ENCODE results near the gene NUDT5. TPM values are rescaled to one million over a fixed set of nuclear protein-coding genes. Genes with fewer than 3 reads are reported as not detected.

The NUDT5 gene
- polyA plus RNA-seq, 1 donor from 2014 or later: 44.2 TPM

- Histone ChIP-seq H3K9me2 (ENCODE audit: insufficient read depth, low read length) (no peaks in the 10 kb centered on the region), H3K79me2 (replicated peaks; ENCODE audit: insufficient read depth, low read length) (peaks cover 5% of the 10 kb centered on the region)
- TF ChIP-seq EP300 (conservative IDR thresholded peaks at IDR 0.05; ENCODE audit: poor library complexity, severe bottlenecking) (no peak), TAF1 (IDR thresholded peaks at IDR 0.05; ENCODE audit: low read depth) (no peak), CTCF (IDR thresholded peaks at IDR 0.05; ENCODE audit: poor library complexity, severe bottlenecking) (no peak), POLR2AphosphoS5 (IDR thresholded peaks at IDR 0.05) (no peak), REST (IDR thresholded peaks at IDR 0.05; ENCODE audit: borderline replicate concordance) (no peak), MXI1 (conservative IDR thresholded peaks at IDR 0.05; ENCODE audit: poor library complexity, severe bottlenecking) (no peak), SMC3 (conservative IDR thresholded peaks at IDR 0.05; ENCODE audit: poor library complexity) (no peak)
Measured at GRCh38 chr10:12188656-12189055, 7.0 kb downstream of the NUDT5 start.

GRCh38 chr10:12187321-12187905, 8.3 kb downstream of the NUDT5 start:
- Histone ChIP-seq H3K9me3 (ENCODE audit: low read length) (no peaks in the 10 kb centered on the region), H3F3A (ENCODE audit: insufficient read depth, low read length, poor library complexity, severe bottlenecking) (no peaks in the 10 kb centered on the region), H3K4me2 (ENCODE audit: low read length) (no peak overlapping the region), H3K9me2 (ENCODE audit: insufficient read depth, low read length) (no peaks in the 10 kb centered on the region), H3K36me3 (ENCODE audit: insufficient read depth, low read length) (no peaks in the 10 kb centered on the region), H3K79me2 (replicated peaks; ENCODE audit: insufficient read depth, low read length) (no peaks in the 10 kb centered on the region), H4K20me1 (ENCODE audit: insufficient read depth) (no peaks in the 10 kb centered on the region), H3K27ac (ENCODE audit: low read length) (no peak overlapping the region), H3K4me3 (ENCODE audit: low read length) (no peak overlapping the region), H2AFZ (ENCODE audit: low read depth, low read length) (no peak overlapping the region), H3K9ac (ENCODE audit: low read length) (no peak overlapping the region), H3K27me3 (ENCODE audit: insufficient read depth, low read depth, low read length) (no peaks in the 10 kb centered on the region)
- TF ChIP-seq RAD21 (conservative IDR thresholded peaks at IDR 0.05) (no peak), POLR2AphosphoS5 (IDR thresholded peaks at IDR 0.05) (no peak), TAF1 (IDR thresholded peaks at IDR 0.05; ENCODE audit: low read depth) (no peak), MXI1 (conservative IDR thresholded peaks at IDR 0.05; ENCODE audit: poor library complexity, severe bottlenecking) (no peak), REST (IDR thresholded peaks at IDR 0.05; ENCODE audit: borderline replicate concordance) (no peak), CTCF (IDR thresholded peaks at IDR 0.05; ENCODE audit: poor library complexity, severe bottlenecking) (no peak), EZH2 (IDR thresholded peaks at IDR 0.05; ENCODE audit: borderline replicate concordance, insufficient read depth, low read length, poor library complexity, severe bottlenecking) (no peak), EP300 (conservative IDR thresholded peaks at IDR 0.05; ENCODE audit: poor library complexity, severe bottlenecking) (no peak), SMC3 (conservative IDR thresholded peaks at IDR 0.05; ENCODE audit: poor library complexity) (no peak)

More at GRCh38 chr10:12188656-12189055, 7.0 kb downstream of the NUDT5 start:
- H3K9me3 ChIP-seq (ENCODE audit: low read length): no peaks in the 10 kb centered on the region
- H3F3A ChIP-seq (ENCODE audit: insufficient read depth, low read length, poor library complexity, severe bottlenecking): no peaks in the 10 kb centered on the region
- H3K4me3 ChIP-seq (ENCODE audit: low read length): no peak overlapping the region
- H3K27me3 ChIP-seq (ENCODE audit: insufficient read depth, low read depth, low read length): no peaks in the 10 kb centered on the region
- no peak overlapping the region for H3K4me2 ChIP-seq (ENCODE audit: low read length)
- no peak overlapping the region for H3K27ac ChIP-seq (ENCODE audit: low read length)
- no peak overlapping the region for H3K9ac ChIP-seq (ENCODE audit: low read length)
- no peaks in the 10 kb centered on the region for H4K20me1 ChIP-seq (ENCODE audit: insufficient read depth)
- no peaks in the 10 kb centered on the region for H3K36me3 ChIP-seq (ENCODE audit: insufficient read depth, low read length)
- no peak overlapping the region for H2AFZ ChIP-seq (ENCODE audit: low read depth, low read length)
